ENCODE data around the gene TTC7B. TPM values are rescaled to one million over a fixed set of nuclear protein-coding genes. Genes with fewer than 3 reads are reported as not detected.

TTC7B gene
- total RNA-seq, 4 donors from 2014 or later = 19.1 to 87.6 (median 22.1) TPM

DNA sequence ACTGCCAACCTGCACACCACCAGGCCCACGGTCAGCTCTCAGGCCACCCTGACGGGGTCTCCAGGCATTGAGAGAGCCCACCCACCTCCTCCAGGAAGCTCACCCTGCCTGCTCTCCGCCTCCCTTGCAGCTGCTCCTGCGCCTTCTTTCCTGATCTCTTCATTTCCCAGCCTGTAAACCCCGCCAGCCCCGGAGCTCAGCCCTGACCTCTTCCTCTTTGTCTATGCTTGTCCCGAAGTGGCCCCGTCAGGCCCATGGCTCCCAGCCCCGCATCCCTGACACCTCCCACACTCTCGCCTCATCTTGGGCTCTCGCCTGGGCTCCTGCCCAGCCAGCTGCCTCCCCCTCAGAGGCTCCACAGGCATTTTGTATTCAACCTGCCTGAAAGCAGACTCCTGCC is 280.1 kb downstream of the TTC7B start:
- peak; percentile 35 to 42 for DNase-seq
- H3K4me3 ChIP-seq (replicated peaks in 1 of 3) = no peak overlapping the region
- 53 to 62% methylated on average over 11 of the region's 11 CpGs for WGBS, 2 donors
- TF ChIP-seq, protein P1, sequence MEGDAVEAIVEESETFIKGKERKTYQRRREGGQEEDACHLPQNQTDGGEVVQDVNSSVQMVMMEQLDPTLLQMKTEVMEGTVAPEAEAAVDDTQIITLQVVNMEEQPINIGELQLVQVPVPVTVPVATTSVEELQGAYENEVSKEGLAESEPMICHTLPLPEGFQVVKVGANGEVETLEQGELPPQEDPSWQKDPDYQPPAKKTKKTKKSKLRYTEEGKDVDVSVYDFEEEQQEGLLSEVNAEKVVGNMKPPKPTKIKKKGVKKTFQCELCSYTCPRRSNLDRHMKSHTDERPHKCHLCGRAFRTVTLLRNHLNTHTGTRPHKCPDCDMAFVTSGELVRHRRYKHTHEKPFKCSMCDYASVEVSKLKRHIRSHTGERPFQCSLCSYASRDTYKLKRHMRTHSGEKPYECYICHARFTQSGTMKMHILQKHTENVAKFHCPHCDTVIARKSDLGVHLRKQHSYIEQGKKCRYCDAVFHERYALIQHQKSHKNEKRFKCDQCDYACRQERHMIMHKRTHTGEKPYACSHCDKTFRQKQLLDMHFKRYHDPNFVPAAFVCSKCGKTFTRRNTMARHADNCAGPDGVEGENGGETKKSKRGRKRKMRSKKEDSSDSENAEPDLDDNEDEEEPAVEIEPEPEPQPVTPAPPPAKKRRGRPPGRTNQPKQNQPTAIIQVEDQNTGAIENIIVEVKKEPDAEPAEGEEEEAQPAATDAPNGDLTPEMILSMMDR (IDR thresholded peaks at IDR 0.05) = no peak
- no peak for TF ChIP-seq POLR2A (IDR thresholded peaks at IDR 0.05)
- H3K36me3 ChIP-seq = no peaks in the 10 kb centered on the region
- intact Hi-C loops (cut with DNase I) = no loop called here
- H3K27ac ChIP-seq = no peak overlapping the region
- H3K9me3 ChIP-seq = no peaks in the 10 kb centered on the region
- no peaks in the 10 kb centered on the region for H3K27me3 ChIP-seq
- peaks cover 5 to 23% of the 10 kb centered on the region in 2 donors for H3K4me1 ChIP-seq

DNA sequence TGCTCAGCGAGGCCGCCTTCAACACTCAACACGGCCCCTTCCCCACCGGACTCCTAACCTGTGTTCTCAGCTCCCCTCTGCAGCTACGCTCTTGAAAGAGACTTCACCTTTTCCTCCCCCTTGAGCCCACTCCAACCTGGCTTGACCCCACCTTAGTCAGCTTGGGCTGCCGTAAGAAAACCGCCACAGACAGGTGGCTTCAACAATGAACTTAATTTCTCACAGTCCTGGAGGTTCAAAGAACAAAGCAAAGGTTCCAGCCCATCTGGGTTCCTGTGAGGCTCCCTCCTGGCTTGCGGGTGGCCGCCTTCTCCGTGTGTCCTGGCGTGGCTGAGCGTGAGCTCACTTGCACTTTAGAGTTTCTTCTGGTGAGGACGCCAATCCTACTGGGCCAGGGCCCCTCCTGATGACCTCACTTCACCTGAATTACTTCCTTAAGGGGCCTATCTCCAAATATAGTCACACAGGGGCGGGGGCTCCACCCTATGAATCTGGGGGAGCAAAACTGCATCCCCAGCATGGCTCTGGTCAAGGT is 280.6 kb downstream of the TTC7B start:
- no peaks in the 10 kb centered on the region for H3K9me3 ChIP-seq
- DNase-seq = no peak
- WGBS, 2 donors = 86 to 88% methylated on average over 13 to 14 of the region's 14 CpGs
- no peaks in the 10 kb centered on the region for H3K27me3 ChIP-seq
- H3K27ac ChIP-seq = no peak overlapping the region
- no peaks in the 10 kb centered on the region for H3K36me3 ChIP-seq
- peaks cover 5 to 23% of the 10 kb centered on the region in 2 donors for H3K4me1 ChIP-seq
- H3K4me3 ChIP-seq (replicated peaks in 1 of 3) = no peak overlapping the region
- intact Hi-C loops (cut with DNase I) = no loop called here
- TF ChIP-seq, protein P1 (IDR thresholded peaks at IDR 0.05) = no peak
- TF ChIP-seq POLR2A (IDR thresholded peaks at IDR 0.05) = no peak

DNA sequence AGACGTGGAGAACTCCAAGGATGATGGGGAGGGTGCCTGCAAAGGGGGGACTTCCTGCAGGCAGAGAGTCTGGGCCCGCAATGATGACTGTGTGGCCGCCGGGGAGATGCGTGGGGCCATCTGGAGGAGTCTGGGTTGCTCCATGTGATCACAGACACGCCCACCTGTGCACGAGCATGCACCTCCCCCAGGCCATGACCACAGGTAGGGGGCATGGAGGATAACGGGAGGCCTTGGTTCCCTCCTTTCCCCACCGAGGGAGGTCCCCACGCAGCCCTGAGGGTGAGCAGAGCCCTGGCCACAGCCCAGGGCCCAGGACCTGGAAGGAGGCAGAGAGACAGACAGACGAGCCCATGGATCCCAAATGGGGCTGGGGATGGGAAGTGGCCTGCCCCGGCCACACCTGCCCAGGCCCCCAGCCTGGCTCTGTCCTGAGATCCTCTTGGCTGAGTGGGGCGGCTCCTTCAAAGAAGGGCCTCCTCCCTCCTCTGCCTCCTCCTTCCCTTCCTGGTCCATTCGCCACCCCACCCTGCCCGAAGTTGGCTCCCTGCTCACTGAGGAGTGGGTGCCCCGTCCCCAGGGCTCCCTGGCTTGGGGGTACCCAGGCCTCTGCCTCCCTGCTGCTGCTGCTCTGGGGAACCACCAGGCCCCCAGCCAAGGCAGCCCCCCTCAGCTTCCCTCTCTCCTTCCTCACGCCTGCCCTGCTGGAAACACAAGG is 281.2 kb downstream of the TTC7B start:
- WGBS, 2 donors = 94 to 96% methylated on average over 15 to 16 of the region's 17 CpGs
- Histone ChIP-seq H3K27ac (no peak overlapping the region), H3K36me3 (no peaks in the 10 kb centered on the region), H3K27me3 (no peaks in the 10 kb centered on the region), H3K4me1 (peaks cover 5 to 23% of the 10 kb centered on the region in 2 donors), H3K4me3 (replicated peaks in 1 of 3) (no peak overlapping the region), H3K9me3 (no peaks in the 10 kb centered on the region)
- no peak for TF ChIP-seq POLR2A (IDR thresholded peaks at IDR 0.05)
- TF ChIP-seq, protein P1 (IDR thresholded peaks at IDR 0.05) = no peak
- no peak for DNase-seq
- intact Hi-C loops (cut with DNase I) = no loop called here

DNA sequence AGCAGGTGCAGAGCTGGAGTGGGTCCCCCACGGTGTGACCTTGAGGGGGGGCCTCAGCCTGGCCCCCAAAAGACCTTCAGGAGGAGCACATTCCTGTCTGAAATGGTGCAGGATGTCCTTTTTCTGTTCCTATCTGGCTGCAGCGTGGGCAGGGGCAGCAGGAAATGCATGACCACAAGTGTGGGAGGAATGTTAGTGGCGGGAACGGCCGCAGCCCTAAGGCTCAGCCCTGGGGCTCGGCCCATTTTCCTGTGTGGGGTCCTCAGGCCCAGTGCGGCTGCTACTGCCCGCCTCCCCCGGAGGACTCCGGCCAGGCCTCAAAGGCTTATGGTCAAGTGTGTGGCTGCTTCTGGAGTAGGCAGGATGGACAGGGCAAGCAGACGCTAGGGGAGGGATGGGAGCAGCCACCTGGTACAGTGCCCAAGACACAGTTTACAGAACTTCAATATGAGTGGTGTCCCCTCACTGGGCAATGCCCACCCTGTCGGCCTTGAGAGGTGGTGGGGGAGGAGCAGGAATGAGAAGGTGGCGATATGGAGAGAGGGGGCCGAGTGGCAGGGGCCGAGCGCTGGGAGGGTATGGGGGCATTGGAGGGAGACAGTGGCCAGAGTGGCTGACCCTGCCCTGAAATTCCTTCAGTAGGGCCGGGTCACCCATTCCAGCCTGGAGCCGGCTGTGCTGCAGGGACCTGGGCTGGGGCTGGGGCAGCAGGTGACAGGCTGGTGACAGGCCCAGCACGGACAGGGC is 282.0 kb downstream of the TTC7B start:
- H3K4me3 ChIP-seq (replicated peaks in 1 of 3) = no peak overlapping the region
- WGBS, 2 donors = 76 to 84% methylated on average over 14 to 15 of the region's 19 CpGs
- TF ChIP-seq, protein P1 (IDR thresholded peaks at IDR 0.05) = no peak
- TF ChIP-seq POLR2A (IDR thresholded peaks at IDR 0.05) = no peak
- H3K36me3 ChIP-seq = no peaks in the 10 kb centered on the region
- H3K27ac ChIP-seq = no peak overlapping the region
- intact Hi-C loops (cut with DNase I) = no loop called here
- H3K4me1 ChIP-seq = peaks cover 5 to 23% of the 10 kb centered on the region in 2 donors
- H3K9me3 ChIP-seq = no peaks in the 10 kb centered on the region
- no peaks in the 10 kb centered on the region for H3K27me3 ChIP-seq
- DNase-seq = no peak

DNA sequence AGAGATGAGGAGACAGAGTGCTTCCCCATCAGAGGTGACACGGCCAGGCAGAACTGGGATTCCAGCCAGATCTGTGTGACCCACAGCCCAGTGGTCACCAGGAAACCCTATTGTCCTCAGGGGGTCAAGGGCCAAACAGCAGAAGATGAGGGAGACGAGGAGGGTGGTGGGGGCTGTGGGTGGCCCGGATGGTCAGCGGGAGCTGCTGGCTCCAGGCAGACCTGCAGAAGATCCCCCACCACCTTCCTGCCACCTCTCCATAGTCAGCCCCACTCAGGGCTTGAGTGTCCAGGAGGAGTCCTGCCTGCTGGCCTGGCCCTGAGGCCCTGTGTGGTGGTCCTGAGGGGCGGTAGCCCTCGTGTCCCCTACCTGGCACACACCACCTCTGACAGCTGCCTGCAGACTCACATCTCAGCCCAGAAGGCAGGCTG is 282.6 kb downstream of the TTC7B start:
- no peak overlapping the region for H3K4me3 ChIP-seq (replicated peaks in 1 of 3)
- WGBS, 2 donors = 42 to 78% methylated on average over 1 to 4 of the region's 6 CpGs
- no peaks in the 10 kb centered on the region for H3K9me3 ChIP-seq
- intact Hi-C loops (cut with DNase I) = no loop called here
- H3K36me3 ChIP-seq = no peaks in the 10 kb centered on the region
- no peak for DNase-seq
- H3K27ac ChIP-seq = no peak overlapping the region
- no peaks in the 10 kb centered on the region for H3K27me3 ChIP-seq
- TF ChIP-seq, protein P1 (IDR thresholded peaks at IDR 0.05) = no peak
- TF ChIP-seq POLR2A (IDR thresholded peaks at IDR 0.05) = no peak
- peaks cover 5 to 23% of the 10 kb centered on the region in 2 donors for H3K4me1 ChIP-seq
